ENCODE results near the gene C22orf31.

The C22orf31 gene

GRCh38 chr22:29081517-29082236 is 20.0 kb upstream of the C22orf31 start:
- no peak for DNase-seq (ENCODE audit: low read depth in 2 of 2)

GRCh38 chr22:29080106-29080975 is 18.7 kb upstream of the C22orf31 start:
- no peak for DNase-seq (ENCODE audit: low read depth in 2 of 2)

GRCh38 chr22:29079218-29079901 is 17.7 kb upstream of the C22orf31 start:
- DNase-seq (ENCODE audit: low read depth in 2 of 2): no peak

GRCh38 chr22:29078869-29079207 is 17.2 kb upstream of the C22orf31 start:
- no peak for DNase-seq (ENCODE audit: low read depth in 2 of 2)

- no peak for DNase-seq (ENCODE audit: low read depth in 2 of 2)
Observed at GRCh38 chr22:29078036-29078868, 16.6 kb upstream of the C22orf31 start.

- no peak for DNase-seq (ENCODE audit: low read depth in 2 of 2)
Observed at GRCh38 chr22:29074276-29074772, 12.7 kb upstream of the C22orf31 start.

GRCh38 chr22:29073618-29074275 is 12.1 kb upstream of the C22orf31 start:
- DNase-seq (ENCODE audit: low read depth in 2 of 2): no peak

GRCh38 chr22:29072979-29073617 is 11.5 kb upstream of the C22orf31 start, which contains the start of gene KREMEN1:
TSS of gene KREMEN1 (plus strand) at chr22:29073035. CDS start at chr22:29073131, 96 bp downstream.
- no peak for DNase-seq (ENCODE audit: low read depth in 2 of 2)

- peak; percentile 37 to 39 for DNase-seq (ENCODE audit: low read depth in 2 of 2)
Observed at GRCh38 chr22:29072193-29072978, 10.8 kb upstream of the C22orf31 start.

GRCh38 chr22:29071261-29072045 is 9.8 kb upstream of the C22orf31 start:
- no peak for DNase-seq (ENCODE audit: low read depth in 2 of 2)

- no peak for DNase-seq (ENCODE audit: low read depth in 2 of 2)
Observed at GRCh38 chr22:29070490-29070889, 8.9 kb upstream of the C22orf31 start.

GRCh38 chr22:29069463-29069862 is 7.8 kb upstream of the C22orf31 start:
- DNase-seq (ENCODE audit: low read depth in 2 of 2): no peak

- no peak for DNase-seq (ENCODE audit: low read depth in 2 of 2)
Observed at GRCh38 chr22:29065468-29066190, 4.0 kb upstream of the C22orf31 start.

- no peak for DNase-seq (ENCODE audit: low read depth in 2 of 2)
Observed at GRCh38 chr22:29062286-29062821, 723 bp upstream of the C22orf31 start.

GRCh38 chr22:29060931-29061330 is 700 bp downstream of the C22orf31 start:
- DNase-seq (ENCODE audit: low read depth in 2 of 2): no peak

GRCh38 chr22:29060251-29060869 is 1.3 kb downstream of the C22orf31 start:
- DNase-seq (ENCODE audit: low read depth in 2 of 2): no peak

- DNase-seq (ENCODE audit: low read depth in 2 of 2): no peak
Observed at GRCh38 chr22:29056472-29056871, 5.2 kb downstream of the C22orf31 start.
